Mesenchymal stem cell (in vitro differentiated cells and primary cell): ENCODE data around the gene PAX3.

Experiments
- DNase-seq: peaks from one replicate; pipeline ENCODE4 v3.0.0-alpha.2; 2013
- H2AFZ ChIP-seq: one replicate; pipeline ENCODE4 v1.6.1; 2013; ENCODE audit warnings: low read depth, mild to moderate bottlenecking, control low read depth, inconsistent platforms, low read length, moderate library complexity
- H2AK5ac ChIP-seq: 2 replicates; pipeline ENCODE4 v1.6.1; 2013; ENCODE audit warnings: low read length, moderate library complexity, mild to moderate bottlenecking, inconsistent platforms; ENCODE audit not compliant: severe bottlenecking
- H2BK120ac ChIP-seq: one replicate; pipeline ENCODE4 v1.6.1; 2013; ENCODE audit warnings: low read depth, mild to moderate bottlenecking, inconsistent platforms, low read length, moderate library complexity
- H2BK12ac ChIP-seq, 2 experiments: one replicate each; pipeline ENCODE4 v1.6.1; 2013; ENCODE audit warnings: inconsistent platforms in 2 of 2, low read length in 2 of 2, mild to moderate bottlenecking in 2 of 2, moderate library complexity in 2 of 2, control low read depth in 1 of 2
- H2BK15ac ChIP-seq: one replicate; pipeline ENCODE4 v1.6.1; 2013; ENCODE audit warnings: mild to moderate bottlenecking, low read depth, inconsistent platforms; ENCODE audit not compliant: poor library complexity, severe bottlenecking
- H2BK5ac ChIP-seq: 2 replicates; pipeline ENCODE4 v1.6.1; 2013; ENCODE audit warnings: low read depth, mild to moderate bottlenecking, low read length, control low read depth, inconsistent platforms; ENCODE audit not compliant: poor library complexity, severe bottlenecking
- H3K14ac ChIP-seq, 2 experiments: one replicate each; pipeline ENCODE4 v1.6.1; 2013; ENCODE audit warnings: inconsistent platforms in 2 of 2, low read length in 2 of 2, control low read depth in 1 of 2, mild to moderate bottlenecking in 1 of 2, moderate library complexity in 1 of 2
- H3K18ac ChIP-seq, 2 experiments: one replicate each; pipeline ENCODE4 v1.6.1; 2013; ENCODE audit warnings: inconsistent platforms in 2 of 2, low read length in 2 of 2, control low read depth in 1 of 2, low read depth in 1 of 2, mild to moderate bottlenecking in 1 of 2
- H3K23ac ChIP-seq, 2 experiments: one replicate each; pipeline ENCODE4 v1.6.1; 2013; ENCODE audit warnings: inconsistent platforms in 2 of 2, low read length in 2 of 2, mild to moderate bottlenecking in 2 of 2, moderate library complexity in 2 of 2, control low read depth in 1 of 2
- H3K27ac ChIP-seq: 2 replicates; pipeline ENCODE4 v1.5.1; 2013; ENCODE audit warnings: mild to moderate bottlenecking, moderate library complexity, low read length, control low read depth, inconsistent platforms; ENCODE audit not compliant: poor library complexity, severe bottlenecking
- H3K27me3 ChIP-seq, 2 experiments: 2 replicates each; pipeline versions ENCODE4 v1.6.1 to v1.7.0; 2013; ENCODE audit warnings: low read length in 2 of 2, mild to moderate bottlenecking in 2 of 2, moderate library complexity in 2 of 2, control low read depth in 1 of 2, inconsistent platforms in 1 of 2; ENCODE audit not compliant: control insufficient read depth in 1 of 2, insufficient read depth in 1 of 2
- H3K36me3 ChIP-seq, 2 experiments: 2 replicates each; pipeline versions ENCODE4 v1.6.1 to v1.7.0; 2013; ENCODE audit warnings: low read length in 2 of 2, control low read depth in 1 of 2, inconsistent platforms in 1 of 2, low read depth in 1 of 2, mild to moderate bottlenecking in 1 of 2; ENCODE audit not compliant: insufficient read depth in 2 of 2, control insufficient read depth in 1 of 2
- H3K4ac ChIP-seq, 2 experiments: one replicate each; pipeline ENCODE4 v1.6.1; 2013; ENCODE audit warnings: inconsistent platforms in 2 of 2, low read length in 2 of 2, mild to moderate bottlenecking in 2 of 2, moderate library complexity in 2 of 2, control low read depth in 1 of 2, low read depth in 1 of 2
- H3K4me1 ChIP-seq: 2 replicates; pipeline ENCODE4 v1.6.1; 2013; ENCODE audit warnings: low read depth, low read length, control low read depth; ENCODE audit not compliant: control insufficient read depth, insufficient read depth
- H3K4me2 ChIP-seq: 2 replicates; pipeline ENCODE4 v1.6.1; 2013; ENCODE audit warnings: low read length, mild to moderate bottlenecking, inconsistent platforms; ENCODE audit not compliant: poor library complexity, severe bottlenecking
- H3K4me3 ChIP-seq, 2 experiments: 2 replicates each; pipeline versions ENCODE4 v1.5.1 to v1.7.0; 2013; ENCODE audit warnings: low read length in 2 of 2, mild to moderate bottlenecking in 2 of 2, control low read depth in 1 of 2, low read depth in 1 of 2; ENCODE audit not compliant: insufficient read depth in 1 of 2
- H3K79me1 ChIP-seq: replicated peaks from 2 replicates; pipeline ENCODE4 v1.6.1; 2013; ENCODE audit warnings: mild to moderate bottlenecking, control low read depth, low read length, inconsistent platforms; ENCODE audit not compliant: poor library complexity, severe bottlenecking
- H3K9ac ChIP-seq: 2 replicates; pipeline ENCODE4 v1.7.0; 2013; ENCODE audit warnings: mild to moderate bottlenecking, low read length, moderate library complexity
- H3K9me3 ChIP-seq: 2 replicates; pipeline ENCODE4 v1.7.0; 2013; ENCODE audit warnings: mild to moderate bottlenecking, low read length; ENCODE audit not compliant: control insufficient read depth
- H4K8ac ChIP-seq: one replicate; pipeline ENCODE4 v1.6.1; 2013; ENCODE audit warnings: inconsistent platforms, mild to moderate bottlenecking, low read length, moderate library complexity
- H4K91ac ChIP-seq: one replicate; pipeline ENCODE4 v1.6.1; 2013; ENCODE audit warnings: mild to moderate bottlenecking, low read length, inconsistent platforms
- WGBS: methylation state at CpG from one replicate; pipeline ENCODE4 v1.1.7; 2013; ENCODE audit warnings: mixed read lengths; 5-methylcytosine and 5-hydroxymethylcytosine counted together

PAX3 gene

GRCh38 chr2:222290736-222291484 lies 7.9 kb downstream of the PAX3 start:
- Histone ChIP-seq H4K8ac (no peak overlapping the region), H2BK15ac (no peak overlapping the region), H3K9ac (peak overlapping the region; percentile 51), H3K23ac (no peak overlapping the region), H2BK120ac (no peak overlapping the region), H3K4me2 (no peak overlapping the region), H3K9me3 (no peaks in the 10 kb centered on the region), H2BK12ac (no peak overlapping the region), H3K36me3 (no peaks in the 10 kb centered on the region), H3K4me3 (peak overlapping the region in 1 of 2 experiments; percentile 41), H3K14ac (no peak overlapping the region), H3K4me1 (peaks cover 16% of the 10 kb centered on the region), H4K91ac (no peak overlapping the region), H3K18ac (no peak overlapping the region), H3K27me3 (peaks cover 84 to 98% of the 10 kb centered on the region in 2 experiments), H2BK5ac (no peak overlapping the region), H3K27ac (no peak overlapping the region), H2AFZ (no peak overlapping the region), H2AK5ac (no peak overlapping the region), H3K79me1 (no peaks in the 10 kb centered on the region), H3K4ac (no peak overlapping the region)
- DNase-seq: no peak
- 2% methylated on average over 42 of the region's 45 CpGs for WGBS

DNA sequence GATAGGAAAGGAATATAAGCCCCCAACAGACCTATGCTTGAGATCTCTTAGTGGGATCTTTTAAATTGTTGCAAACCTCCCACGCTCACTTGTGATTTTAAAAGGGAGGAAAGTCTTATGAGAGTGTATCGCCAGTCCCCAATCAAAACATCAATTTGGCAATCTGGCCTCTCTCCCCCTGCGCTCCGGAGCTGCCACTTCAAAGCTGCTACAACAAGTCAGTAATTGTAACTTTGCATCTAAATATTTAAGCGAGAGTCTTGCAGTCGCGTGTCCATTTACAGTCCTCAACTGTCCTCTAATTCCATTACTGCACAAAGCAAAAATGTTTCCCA lies 8.4 kb downstream of the PAX3 start:
- Histone ChIP-seq H3K4ac (no peak overlapping the region), H3K27me3 (peaks cover 80 to 93% of the 10 kb centered on the region in 2 experiments), H4K8ac (no peak overlapping the region), H3K9me3 (no peaks in the 10 kb centered on the region), H2BK15ac (no peak overlapping the region), H2BK12ac (no peak overlapping the region), H3K79me1 (no peaks in the 10 kb centered on the region), H2BK120ac (no peak overlapping the region), H3K4me3 (peak overlapping the region in 1 of 2 experiments; percentile 41), H2AFZ (no peak overlapping the region), H3K27ac (no peak overlapping the region), H3K36me3 (no peaks in the 10 kb centered on the region), H2AK5ac (no peak overlapping the region), H3K9ac (peak overlapping the region; percentile 32), H2BK5ac (no peak overlapping the region), H3K23ac (no peak overlapping the region), H3K18ac (no peak overlapping the region), H3K14ac (no peak overlapping the region), H3K4me2 (no peak overlapping the region), H4K91ac (no peak overlapping the region), H3K4me1 (peaks cover 14% of the 10 kb centered on the region)
- WGBS: 2% methylated on average over 4 of the region's 7 CpGs
- DNase-seq: no peak

- DNase-seq: no peak
- H2BK15ac ChIP-seq: no peak overlapping the region
- H3K27me3 ChIP-seq: peaks cover 76 to 85% of the 10 kb centered on the region in 2 experiments
- no peak overlapping the region for H2BK5ac ChIP-seq
- no peak overlapping the region for H4K8ac ChIP-seq
- H3K4me3 ChIP-seq: no peak overlapping the region
- no peak overlapping the region for H4K91ac ChIP-seq
- H3K14ac ChIP-seq: no peak overlapping the region
- H2BK120ac ChIP-seq: no peak overlapping the region
- H3K79me1 ChIP-seq: no peaks in the 10 kb centered on the region
- H2AK5ac ChIP-seq: no peak overlapping the region
- no peak overlapping the region for H2BK12ac ChIP-seq
- no peaks in the 10 kb centered on the region for H3K9me3 ChIP-seq
- 6% methylated on average over 30 of the region's 30 CpGs for WGBS
- H3K36me3 ChIP-seq: no peaks in the 10 kb centered on the region
- H2AFZ ChIP-seq: no peak overlapping the region
- no peak overlapping the region for H3K23ac ChIP-seq
- H3K4ac ChIP-seq: no peak overlapping the region
- H3K4me2 ChIP-seq: no peak overlapping the region
- H3K4me1 ChIP-seq: peaks cover 8% of the 10 kb centered on the region
- no peak overlapping the region for H3K27ac ChIP-seq
- H3K18ac ChIP-seq: no peak overlapping the region
- no peak overlapping the region for H3K9ac ChIP-seq
Observed at GRCh38 chr2:222289278-222290160, 9.3 kb downstream of the PAX3 start.

DNA sequence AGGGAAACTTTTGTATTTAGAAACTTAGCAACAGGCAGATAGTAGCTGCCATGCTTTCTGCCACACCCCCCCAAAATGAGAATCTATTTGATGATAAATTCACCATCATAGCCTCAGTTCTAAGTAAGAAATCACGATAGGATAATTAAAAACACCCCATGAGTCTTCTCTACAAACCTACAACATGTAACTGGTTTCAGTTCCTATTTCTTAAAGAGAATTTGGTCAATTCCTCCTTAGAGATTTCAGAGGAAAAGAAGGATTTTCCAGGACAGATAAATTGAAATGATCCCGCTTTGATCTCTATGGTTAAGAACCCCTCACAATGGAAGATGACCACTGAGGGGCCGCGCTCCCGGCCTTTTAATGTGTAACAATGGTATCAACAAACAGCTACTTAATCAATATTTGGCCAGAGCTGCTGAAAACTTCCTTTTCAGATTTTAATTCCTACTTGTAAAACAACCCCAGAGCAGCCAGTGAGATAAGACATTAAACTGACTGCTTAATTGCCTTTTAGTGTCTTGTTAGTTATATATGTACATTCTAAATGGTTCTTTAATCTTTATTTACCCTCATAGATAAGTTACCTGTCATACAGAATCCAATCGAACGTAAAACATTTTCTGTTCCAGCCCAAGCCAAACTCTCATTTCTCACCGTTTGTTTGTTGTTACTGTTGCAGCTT lies 10.1 kb downstream of the PAX3 start:
- no peaks in the 10 kb centered on the region for H3K36me3 ChIP-seq
- 6% methylated on average over 7 of the region's 8 CpGs for WGBS
- H3K27ac ChIP-seq: no peak overlapping the region
- H3K79me1 ChIP-seq: no peaks in the 10 kb centered on the region
- no peak overlapping the region for H3K23ac ChIP-seq
- H4K91ac ChIP-seq: no peak overlapping the region
- no peak overlapping the region for H2AK5ac ChIP-seq
- H3K4me3 ChIP-seq: no peak overlapping the region
- no peak overlapping the region for H3K4ac ChIP-seq
- no peak overlapping the region for H2AFZ ChIP-seq
- H3K4me1 ChIP-seq: peaks cover 5% of the 10 kb centered on the region
- H3K27me3 ChIP-seq: peaks cover 74 to 81% of the 10 kb centered on the region in 2 experiments
- H3K18ac ChIP-seq: no peak overlapping the region
- no peak overlapping the region for H3K9ac ChIP-seq
- H3K14ac ChIP-seq: no peak overlapping the region
- no peaks in the 10 kb centered on the region for H3K9me3 ChIP-seq
- no peak overlapping the region for H2BK15ac ChIP-seq
- H4K8ac ChIP-seq: no peak overlapping the region
- H2BK5ac ChIP-seq: no peak overlapping the region
- H2BK12ac ChIP-seq: no peak overlapping the region
- H3K4me2 ChIP-seq: no peak overlapping the region
- DNase-seq: no peak
- no peak overlapping the region for H2BK120ac ChIP-seq
